KMS-11 (cell line): Measurements from ENCODE around the gene PTH2.

Source experiments
- H2AFZ ChIP-seq: fragments of 200-600 bp; sonication (generic); 2 replicates; pipeline ENCODE4 v1.6.1; 2016; ENCODE audit warnings: antibody characterized with exemption, mixed run types, low read depth
- H3K27ac ChIP-seq: fragments of 200-600 bp; sonication (generic); 2 replicates; pipeline ENCODE4 v1.6.1; 2016; ENCODE audit warnings: mild to moderate bottlenecking, mixed run types
- H3K27me3 ChIP-seq: fragments of 200-600 bp; sonication (generic); 2 replicates; pipeline ENCODE4 v1.6.1; 2017; ENCODE audit warnings: mild to moderate bottlenecking, low read depth, mixed run types, moderate library complexity; ENCODE audit not compliant: insufficient read depth
- H3K36me3 ChIP-seq: fragments of 200-600 bp; sonication (generic); 2 replicates; pipeline ENCODE4 v1.6.1; 2017; ENCODE audit warnings: mild to moderate bottlenecking, mixed run types; ENCODE audit not compliant: insufficient read depth
- H3K4me1 ChIP-seq: fragments of 200-600 bp; sonication (generic); 2 replicates; pipeline ENCODE4 v1.6.1; 2016; ENCODE audit warnings: mild to moderate bottlenecking, low read depth, mixed run types; ENCODE audit not compliant: poor library complexity, severe bottlenecking
- H3K4me2 ChIP-seq: fragments of 200-600 bp; sonication (generic); 2 replicates; pipeline ENCODE4 v1.7.0; 2016; ENCODE audit warnings: mild to moderate bottlenecking, mixed run types
- H3K4me3 ChIP-seq: fragments of 200-600 bp; sonication (generic); IDR thresholded peaks from 2 replicates; pipeline ENCODE4 v1.6.1; 2017; ENCODE audit warnings: low read depth, low read length, mixed read lengths; ENCODE audit not compliant: insufficient read depth
- H3K79me2 ChIP-seq: fragments of 200-600 bp; sonication (generic); 2 replicates; pipeline ENCODE4 v1.6.1; 2016; ENCODE audit warnings: low read depth, mixed run types; ENCODE audit not compliant: insufficient read depth
- H3K9ac ChIP-seq: fragments of 200-600 bp; sonication (generic); 2 replicates; pipeline ENCODE4 v1.6.1; 2016; ENCODE audit warnings: mild to moderate bottlenecking, mixed run types
- H4K20me1 ChIP-seq: fragments of 200-600 bp; sonication (generic); 2 replicates; pipeline ENCODE4 v1.6.1; 2016; ENCODE audit warnings: mild to moderate bottlenecking, mixed run types; ENCODE audit not compliant: insufficient read depth
- CTCF ChIP-seq: fragments of 200-600 bp; sonication (generic); conservative IDR thresholded peaks from 2 replicates; pipeline ENCODE4 v1.6.1; 2017; ENCODE audit warnings: low read depth, mild to moderate bottlenecking, antibody characterized with exemption, low read length, moderate library complexity, mixed read lengths

Gene PTH2

GRCh38 chr19:49468746-49469447 is 45.7 kb upstream of the PTH2 start:
- no peaks in the 10 kb centered on the region for H4K20me1 ChIP-seq
- H3K4me2 ChIP-seq, result peak overlapping the region; percentile 89
- peak overlapping the region; percentile 54; the same call in 1 of the 2 replicates for H3K9ac ChIP-seq
- no peaks in the 10 kb centered on the region for H3K27me3 ChIP-seq
- no peaks in the 10 kb centered on the region for H3K36me3 ChIP-seq
- peak overlapping the region; percentile 94 for H3K27ac ChIP-seq
- H2AFZ ChIP-seq, result peak overlapping the region; percentile 37; the same call in 1 of the 2 replicates
- no peak overlapping the region for H3K4me3 ChIP-seq
- no peak for TF ChIP-seq CTCF
- H3K4me1 ChIP-seq, result peaks cover 56% of the 10 kb centered on the region
- no peaks in the 10 kb centered on the region for H3K79me2 ChIP-seq

- H2AFZ ChIP-seq, result no peak overlapping the region
- no peaks in the 10 kb centered on the region for H4K20me1 ChIP-seq
- H3K4me3 ChIP-seq, result no peak overlapping the region
- H3K4me2 ChIP-seq, result peak overlapping the region; percentile 89
- peak overlapping the region; percentile 94 for H3K27ac ChIP-seq
- H3K27me3 ChIP-seq, result no peaks in the 10 kb centered on the region
- no peaks in the 10 kb centered on the region for H3K79me2 ChIP-seq
- no peaks in the 10 kb centered on the region for H3K36me3 ChIP-seq
- peak overlapping the region; percentile 54; the same call in 1 of the 2 replicates for H3K9ac ChIP-seq
- peaks cover 49% of the 10 kb centered on the region for H3K4me1 ChIP-seq
- TF ChIP-seq CTCF, result no peak
Measured at GRCh38 chr19:49468199-49468598, 45.0 kb upstream of the PTH2 start.

- no peak overlapping the region for H3K9ac ChIP-seq
- H3K4me1 ChIP-seq, result peaks cover 36% of the 10 kb centered on the region
- no peak overlapping the region for H3K4me2 ChIP-seq
- 0 out of 2 replicates have a peak, but pooled peaks cover 6% of the 10 kb centered on the region for H3K79me2 ChIP-seq
- H3K27ac ChIP-seq, result no peak overlapping the region
- no peaks in the 10 kb centered on the region for H3K36me3 ChIP-seq
- no peaks in the 10 kb centered on the region for H4K20me1 ChIP-seq
- no peaks in the 10 kb centered on the region for H3K27me3 ChIP-seq
- no peak for TF ChIP-seq CTCF
- no peak overlapping the region for H2AFZ ChIP-seq
- no peak overlapping the region for H3K4me3 ChIP-seq
Measured at GRCh38 chr19:49465371-49465770, 42.1 kb upstream of the PTH2 start.

GRCh38 chr19:49463960-49464740 is 40.9 kb upstream of the PTH2 start:
- H3K36me3 ChIP-seq, result no peaks in the 10 kb centered on the region
- H3K4me1 ChIP-seq, result peaks cover 36% of the 10 kb centered on the region
- no peak overlapping the region for H2AFZ ChIP-seq
- H3K4me2 ChIP-seq, result no peak overlapping the region
- no peak overlapping the region for H3K9ac ChIP-seq
- H3K27me3 ChIP-seq, result no peaks in the 10 kb centered on the region
- TF ChIP-seq CTCF, result no peak
- H3K27ac ChIP-seq, result no peak overlapping the region
- H4K20me1 ChIP-seq, result no peaks in the 10 kb centered on the region
- peaks cover 18% of the 10 kb centered on the region for H3K79me2 ChIP-seq
- no peak overlapping the region for H3K4me3 ChIP-seq
